ENCODE measurements around the gene HLX. TPM values are rescaled to one million over a fixed set of nuclear protein-coding genes. Genes with fewer than 3 reads are reported as not detected.

The HLX gene
- total and polyA plus RNA-seq, 9 of the 15 experiments (the other 6 are each of a cell fraction or from before 2014, with no cell fraction given): 0.10 to 3.0 (median 1.6) TPM

DNA sequence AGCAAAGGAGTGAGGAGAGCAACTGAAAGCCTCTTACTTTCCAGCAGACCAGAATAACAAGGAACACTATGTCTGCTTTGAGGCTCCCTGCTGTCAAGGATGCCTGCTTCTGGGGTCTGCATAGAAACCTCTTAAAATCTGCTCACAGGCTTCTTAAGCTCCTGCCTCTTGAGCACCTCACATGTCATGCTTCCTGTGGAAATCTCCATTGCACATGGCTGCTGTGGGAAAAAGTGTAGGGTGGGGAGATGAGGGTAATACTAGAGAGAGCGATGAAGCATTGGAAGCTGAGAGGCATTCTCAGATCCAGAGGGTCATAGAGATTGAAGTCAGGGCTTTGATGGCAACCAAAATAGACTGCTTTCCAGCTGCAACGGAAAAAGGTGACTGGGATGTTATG is 6.2 kb upstream of the HLX start:
- H3K36me3 ChIP-seq (ENCODE audit: control insufficient read depth, insufficient read depth, low read length): no peaks in the 10 kb centered on the region
- 0% methylated on average over 2 of the region's 2 CpGs for WGBS (ENCODE audit: insufficient coverage, low coverage, missing lambda C conversion rate)

More for the DNA sequence above, 6.2 kb upstream of the HLX start:
- Histone ChIP-seq H4K20me1 (replicated peaks; ENCODE audit: control insufficient read depth, insufficient read depth, low read length) (0 out of 2 replicates have a peak, but pooled peaks cover 4% of the 10 kb centered on the region), H3K4me3 (no peak overlapping the region), H2AFZ (ENCODE audit: low read depth, low read length) (no peak overlapping the region), H3K9ac (ENCODE audit: insufficient read depth in 1 of 2, low read depth in 2 of 2, low read length in 2 of 2) (no peak overlapping the region), H3K4me1 (replicated peaks in 1 of 2; ENCODE audit: control insufficient read depth in 2 of 2, insufficient read depth in 2 of 2, low read length in 2 of 2) (peaks cover 0 to 3% of the 10 kb centered on the region in 2 experiments; a peak in 1 of 5 replicates), H3K9me3 (replicated peaks; ENCODE audit: control insufficient read depth, insufficient read depth, low read depth, low read length) (no peaks in the 10 kb centered on the region), H3K4me2 (ENCODE audit: insufficient read depth, low read length) (no peak overlapping the region), H3K79me2 (ENCODE audit: control insufficient read depth, insufficient read depth, low read length) (no peaks in the 10 kb centered on the region), H3K27ac (ENCODE audit: extremely low read depth, low read depth, low read length) (no peak overlapping the region), H3K27me3 (ENCODE audit: control insufficient read depth in 2 of 2, insufficient read depth in 2 of 2, low read length in 2 of 2) (peaks cover 2 to 8% of the 10 kb centered on the region in 2 experiments; a peak in 2 of 5 replicates), H3K9me1 (ENCODE audit: control insufficient read depth, insufficient read depth, low read length) (no peaks in the 10 kb centered on the region)
- TF ChIP-seq, protein P1, sequence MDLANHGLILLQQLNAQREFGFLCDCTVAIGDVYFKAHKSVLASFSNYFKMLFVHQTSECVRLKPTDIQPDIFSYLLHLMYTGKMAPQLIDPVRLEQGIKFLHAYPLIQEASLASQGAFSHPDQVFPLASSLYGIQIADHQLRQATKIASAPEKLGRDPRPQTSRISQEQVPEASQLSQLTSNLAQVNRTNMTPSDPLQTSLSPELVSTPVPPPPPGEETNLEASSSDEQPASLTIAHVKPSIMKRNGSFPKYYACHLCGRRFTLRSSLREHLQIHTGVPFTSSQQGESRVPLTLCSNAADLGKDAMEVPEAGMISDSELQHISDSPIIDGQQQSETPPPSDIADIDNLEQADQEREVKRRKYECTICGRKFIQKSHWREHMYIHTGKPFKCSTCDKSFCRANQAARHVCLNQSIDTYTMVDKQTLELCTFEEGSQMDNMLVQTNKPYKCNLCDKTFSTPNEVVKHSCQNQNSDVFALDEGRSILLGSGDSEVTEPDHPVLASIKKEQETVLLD (IDR thresholded peaks at IDR 0.05): no peak
- TF ChIP-seq ASH1L (IDR thresholded peaks at IDR 0.05; ENCODE audit: borderline replicate concordance, low read depth, partially characterized antibody): no peak
- no peak for TF ChIP-seq RFX7 (CRISPR knock-in tag; IDR thresholded peaks at IDR 0.05)
- no peak for TF ChIP-seq ZNF584 (CRISPR knock-in tag; IDR thresholded peaks at IDR 0.05; ENCODE audit: low read depth)
- no peak for TF ChIP-seq ZFPM2 (CRISPR knock-in tag; IDR thresholded peaks at IDR 0.05)
- TF ChIP-seq, protein P2, sequence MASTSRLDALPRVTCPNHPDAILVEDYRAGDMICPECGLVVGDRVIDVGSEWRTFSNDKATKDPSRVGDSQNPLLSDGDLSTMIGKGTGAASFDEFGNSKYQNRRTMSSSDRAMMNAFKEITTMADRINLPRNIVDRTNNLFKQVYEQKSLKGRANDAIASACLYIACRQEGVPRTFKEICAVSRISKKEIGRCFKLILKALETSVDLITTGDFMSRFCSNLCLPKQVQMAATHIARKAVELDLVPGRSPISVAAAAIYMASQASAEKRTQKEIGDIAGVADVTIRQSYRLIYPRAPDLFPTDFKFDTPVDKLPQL (IDR thresholded peaks at IDR 0.05; ENCODE audit: extremely low read depth, insufficient read length): no peak
- no peak for TF ChIP-seq TEAD2 (tag; IDR thresholded peaks at IDR 0.05)
- TF ChIP-seq HEY1 (CRISPR knock-in tag; IDR thresholded peaks at IDR 0.05; ENCODE audit: borderline replicate concordance): no peak
- no peak for TF ChIP-seq NR1H2 (CRISPR knock-in tag; IDR thresholded peaks at IDR 0.05)
- TF ChIP-seq, protein P3, sequence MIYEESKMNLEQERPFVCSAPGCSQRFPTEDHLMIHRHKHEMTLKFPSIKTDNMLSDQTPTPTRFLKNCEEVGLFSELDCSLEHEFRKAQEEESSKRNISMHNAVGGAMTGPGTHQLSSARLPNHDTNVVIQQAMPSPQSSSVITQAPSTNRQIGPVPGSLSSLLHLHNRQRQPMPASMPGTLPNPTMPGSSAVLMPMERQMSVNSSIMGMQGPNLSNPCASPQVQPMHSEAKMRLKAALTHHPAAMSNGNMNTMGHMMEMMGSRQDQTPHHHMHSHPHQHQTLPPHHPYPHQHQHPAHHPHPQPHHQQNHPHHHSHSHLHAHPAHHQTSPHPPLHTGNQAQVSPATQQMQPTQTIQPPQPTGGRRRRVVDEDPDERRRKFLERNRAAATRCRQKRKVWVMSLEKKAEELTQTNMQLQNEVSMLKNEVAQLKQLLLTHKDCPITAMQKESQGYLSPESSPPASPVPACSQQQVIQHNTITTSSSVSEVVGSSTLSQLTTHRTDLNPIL (CRISPR knock-in tag; IDR thresholded peaks at IDR 0.05): no peak
- no peak for TF ChIP-seq TAF9B (IDR thresholded peaks at IDR 0.05; ENCODE audit: partially characterized antibody)
- no peak for TF ChIP-seq MED1 (CRISPR knock-in tag; IDR thresholded peaks at IDR 0.05; ENCODE audit: borderline replicate concordance)
- TF ChIP-seq, protein P4, sequence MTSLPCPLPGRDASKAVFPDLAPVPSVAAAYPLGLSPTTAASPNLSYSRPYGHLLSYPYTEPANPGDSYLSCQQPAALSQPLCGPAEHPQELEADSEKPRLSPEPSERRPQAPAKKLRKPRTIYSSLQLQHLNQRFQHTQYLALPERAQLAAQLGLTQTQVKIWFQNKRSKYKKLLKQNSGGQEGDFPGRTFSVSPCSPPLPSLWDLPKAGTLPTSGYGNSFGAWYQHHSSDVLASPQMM (CRISPR knock-in tag; IDR thresholded peaks at IDR 0.05): no peak
- TF ChIP-seq EP300 (IDR thresholded peaks at IDR 0.05; ENCODE audit: low read length): no peak
- no peak for TF ChIP-seq ELF4 (CRISPR knock-in tag; IDR thresholded peaks at IDR 0.05)
- TF ChIP-seq TAF1 (IDR thresholded peaks at IDR 0.05; ENCODE audit: control insufficient read depth, extremely low read depth, insufficient read depth, low read length, severe bottlenecking): no peak
- TF ChIP-seq TARDBP (IDR thresholded peaks at IDR 0.05): no peak
- FAIRE-seq (no peak), ATAC-seq (no peak), DNase-seq (ENCODE audit: extremely low read depth in 1 of 4, low spot score in 3 of 4) (no peak)
- in situ Hi-C loops (cut with MboI): loop anchor here (5.0 to 10.0 kb wide), 2 partner anchors 329 to 1582 kb away; no protein-coding TSS in a partner anchor
- BruUV-seq (replicated peaks): no TSS peak
- intact Hi-C loops (cut with micrococcal nuclease): no loop called here
- CTCF ChIA-PET (ENCODE audit: low intra/inter-chr PET ratio): interaction anchor here (1.8 kb wide), 1 partner anchor 562 kb away, joined by 9 read pairs; no protein-coding TSS in a partner anchor
- POLR2A ChIA-PET: no interaction called here

All from K562 (cell line).